Osteoblast (primary cell): ENCODE results near the gene SLC24A3. TPM values are rescaled to one million over a fixed set of nuclear protein-coding genes. Genes with fewer than 3 reads are reported as not detected.

Experiments
- DNase-seq: peaks from one replicate; pipeline ENCODE4 v3.0.0; 2011; ENCODE audit warnings: low spot score, mixed read lengths; ENCODE audit not compliant: insufficient read length; ENCODE audit errors: missing footprints
- H2AFZ ChIP-seq: 2 replicates; pipeline ENCODE4 v1.6.0; 2011; ENCODE audit warnings: mild to moderate bottlenecking, low read length
- H3K27ac ChIP-seq: 2 replicates; pipeline ENCODE4 v1.5.1; 2011; ENCODE audit warnings: mild to moderate bottlenecking, low read depth, low read length, moderate library complexity
- H3K27me3 ChIP-seq: 2 replicates; pipeline ENCODE4 v1.6.0; 2012; ENCODE audit warnings: mild to moderate bottlenecking, control low read depth, inconsistent platforms, low read length, moderate library complexity; ENCODE audit not compliant: insufficient read depth
- H3K36me3 ChIP-seq: 2 replicates; pipeline ENCODE4 v1.5.1; 2011; ENCODE audit warnings: mild to moderate bottlenecking, low read length, control low read depth, moderate library complexity; ENCODE audit not compliant: insufficient read depth
- H3K4me1 ChIP-seq: 2 replicates; pipeline ENCODE4 v1.5.1; 2011; ENCODE audit warnings: mild to moderate bottlenecking, low read length, control low read depth, moderate library complexity; ENCODE audit not compliant: insufficient read depth
- H3K4me2 ChIP-seq: 2 replicates; pipeline ENCODE4 v1.6.0; 2011; ENCODE audit warnings: mild to moderate bottlenecking, low read length; ENCODE audit not compliant: insufficient read depth
- H3K4me3 ChIP-seq: fragments of 200-600 bp; sonication (generic); 3 replicates; pipeline ENCODE4 v1.5.1; 2012; ENCODE audit warnings: mild to moderate bottlenecking, low read length, inconsistent platforms; ENCODE audit not compliant: insufficient read depth
- H3K79me2 ChIP-seq: 2 replicates; pipeline ENCODE4 v1.6.0; 2012; ENCODE audit warnings: mild to moderate bottlenecking, low read length, control low read depth, inconsistent platforms; ENCODE audit not compliant: insufficient read depth
- H3K9me3 ChIP-seq: 2 replicates; pipeline ENCODE4 v1.5.1; 2011; ENCODE audit warnings: low read depth, low read length, control low read depth
- H4K20me1 ChIP-seq: 2 replicates; pipeline ENCODE4 v1.6.0; 2012; ENCODE audit warnings: mild to moderate bottlenecking, low read length, control low read depth; ENCODE audit not compliant: insufficient read depth
- CTCF ChIP-seq: IDR thresholded peaks from 2 replicates; pipeline ENCODE4 v1.5.1; 2011; ENCODE audit warnings: mild to moderate bottlenecking, low read depth, low read length, moderate library complexity; ENCODE audit errors: extremely low read depth
- total RNA-seq: library from RNA; depleted of rRNA; stranded (reverse); fragments of >200 nt; gene quantifications from 2 replicates; pipeline ENCODE4 v1.2.3, GENCODE V29; 2012

SLC24A3 gene
- total RNA-seq, 1 donor = 1.1 TPM

DNA sequence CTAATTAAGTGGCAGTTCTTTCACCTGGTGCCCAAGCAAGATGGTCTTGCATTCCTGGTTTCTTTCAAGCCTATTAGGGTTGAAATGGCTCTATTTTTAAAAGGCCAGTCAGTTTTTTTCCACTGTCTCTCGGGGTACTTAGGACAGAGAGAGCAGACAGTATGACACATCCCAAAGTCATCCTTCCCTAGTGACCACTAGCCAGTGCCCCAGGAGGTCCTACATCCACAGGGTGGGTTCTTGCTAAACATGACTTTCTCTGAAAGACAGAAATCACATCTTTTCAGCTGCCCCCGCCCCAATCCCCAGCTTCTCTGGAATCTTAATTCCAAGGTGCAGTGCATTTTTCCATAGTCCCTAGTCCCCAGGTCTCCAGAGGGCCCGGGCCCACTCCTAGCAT, 192.4 kb downstream of the SLC24A3 start:
- no peaks in the 10 kb centered on the region for H3K79me2 ChIP-seq
- H3K27ac ChIP-seq = no peak overlapping the region
- no peaks in the 10 kb centered on the region for H4K20me1 ChIP-seq
- TF ChIP-seq CTCF = no peak
- H2AFZ ChIP-seq = no peak overlapping the region
- H3K4me2 ChIP-seq = no peak overlapping the region
- no peaks in the 10 kb centered on the region for H3K36me3 ChIP-seq
- no peaks in the 10 kb centered on the region for H3K27me3 ChIP-seq
- H3K4me1 ChIP-seq = no peaks in the 10 kb centered on the region
- H3K4me3 ChIP-seq = no peak overlapping the region
- no peaks in the 10 kb centered on the region for H3K9me3 ChIP-seq
- no peak for DNase-seq

DNA sequence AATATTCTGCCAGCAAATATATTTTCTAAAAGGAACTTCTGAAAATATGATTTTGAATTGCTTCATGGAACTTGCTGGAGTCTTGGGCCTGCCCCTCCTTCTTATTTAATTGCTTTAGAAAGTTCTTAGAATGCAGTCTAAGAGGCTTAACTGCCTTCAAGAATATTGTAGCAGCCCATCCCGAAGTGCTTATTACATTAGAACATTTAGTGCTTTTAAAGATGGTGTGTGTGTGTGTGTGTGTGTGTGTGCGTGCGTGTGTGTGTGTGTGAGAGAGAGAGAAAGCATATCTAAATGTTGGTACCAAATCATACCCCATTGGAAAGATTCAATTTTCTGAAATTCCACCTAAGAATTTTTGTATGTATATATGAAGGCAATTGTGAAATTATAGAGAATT, 193.5 kb downstream of the SLC24A3 start:
- Histone ChIP-seq H4K20me1 (no peaks in the 10 kb centered on the region), H3K4me1 (no peaks in the 10 kb centered on the region)

GRCh38 chr20:19406381-19406780, 193.9 kb downstream of the SLC24A3 start:
- H3K36me3 ChIP-seq = no peaks in the 10 kb centered on the region
- no peak overlapping the region for H3K4me2 ChIP-seq

More for the DNA sequence above, 193.5 kb downstream of the SLC24A3 start:
- no peak for DNase-seq
- Histone ChIP-seq H2AFZ (no peak overlapping the region), H3K79me2 (no peaks in the 10 kb centered on the region), H3K36me3 (no peaks in the 10 kb centered on the region), H3K4me3 (no peak overlapping the region), H3K9me3 (no peaks in the 10 kb centered on the region), H3K27ac (no peak overlapping the region), H3K27me3 (no peaks in the 10 kb centered on the region), H3K4me2 (no peak overlapping the region)
- no peak for TF ChIP-seq CTCF

GRCh38 chr20:19407196-19407595, 194.8 kb downstream of the SLC24A3 start:
- no peaks in the 10 kb centered on the region for H3K36me3 ChIP-seq
- no peaks in the 10 kb centered on the region for H3K9me3 ChIP-seq
- DNase-seq = no peak
- H4K20me1 ChIP-seq = no peaks in the 10 kb centered on the region
- no peak overlapping the region for H2AFZ ChIP-seq
- H3K4me3 ChIP-seq = no peak overlapping the region
- no peak for TF ChIP-seq CTCF
- no peak overlapping the region for H3K27ac ChIP-seq
- H3K27me3 ChIP-seq = no peaks in the 10 kb centered on the region
- H3K79me2 ChIP-seq = no peaks in the 10 kb centered on the region
- H3K4me2 ChIP-seq = no peak overlapping the region
- no peaks in the 10 kb centered on the region for H3K4me1 ChIP-seq

More at GRCh38 chr20:19406381-19406780, 193.9 kb downstream of the SLC24A3 start:
- Histone ChIP-seq H2AFZ (no peak overlapping the region), H4K20me1 (no peaks in the 10 kb centered on the region), H3K27me3 (no peaks in the 10 kb centered on the region), H3K9me3 (no peaks in the 10 kb centered on the region), H3K4me3 (no peak overlapping the region), H3K79me2 (no peaks in the 10 kb centered on the region), H3K4me1 (no peaks in the 10 kb centered on the region), H3K27ac (no peak overlapping the region)
- no peak for DNase-seq
- no peak for TF ChIP-seq CTCF
